Activated CD8-positive, alpha-beta memory T cell treated with anti-CD3 and anti-CD28 coated beads, Interleukin-2, amount 10 ng/mL, durations not matched to agents 7 days and 5 days (primary cell): ENCODE data around the gene HSPA12B. TPM values are rescaled to one million over a fixed set of nuclear protein-coding genes. Genes with fewer than 3 reads are reported as not detected.

ENCODE experiments used
- ATAC-seq: fragments of 150-1000 bp; cut with Tn5 transposase; one replicate; pipeline ENCODE4 v1.10.0; 2021; ENCODE audit warnings: moderate library complexity
- CTCF ChIA-PET: fragments of 350-600 bp; sonication (Branson Sonifier 250); formaldehyde crosslinking; loops from one replicate; lab custom pipeline; 2021; ENCODE audit warnings: antibody characterized with exemption; lab: Charles Lee
- DNase-seq: peaks from one replicate; pipeline ENCODE4 v3.0.0-alpha.2; 2020
- H3K27ac Mint-ChIP-seq: one replicate; pipeline ENCODE4 v1.8.0; 2021; ENCODE audit warnings: mild to moderate bottlenecking, mixed read lengths
- H3K27me3 Mint-ChIP-seq: one replicate; pipeline ENCODE4 v1.8.0; 2021; ENCODE audit warnings: mixed read lengths
- H3K36me3 Mint-ChIP-seq: one replicate; pipeline ENCODE4 v1.8.0; 2021; ENCODE audit warnings: mild to moderate bottlenecking, mixed read lengths
- H3K4me1 Mint-ChIP-seq: one replicate; pipeline ENCODE4 v1.8.0; 2021; ENCODE audit warnings: mixed read lengths
- H3K4me3 Mint-ChIP-seq: one replicate; pipeline ENCODE4 v1.8.0; 2021; ENCODE audit warnings: mild to moderate bottlenecking, moderate library complexity, mixed read lengths
- H3K9me3 Mint-ChIP-seq: one replicate; pipeline ENCODE4 v1.8.0; 2022; ENCODE audit warnings: low read depth, mixed read lengths
- total RNA-seq, 2 experiments: library from RNA; stranded (reverse); gene quantifications; one replicate each; pipeline ENCODE4 v1.2.3, GENCODE V29; 2021

Gene HSPA12B
- total RNA-seq, 2 experiments from 2014 or later: not detected

- Mint-ChIP-seq H3K4me3 (no peak overlapping the region), H3K27ac (no peak overlapping the region), H3K4me1 (no peaks in the 10 kb centered on the region), H3K36me3 (no peaks in the 10 kb centered on the region), H3K9me3 (no peaks in the 10 kb centered on the region), H3K27me3 (peaks cover 10% of the 10 kb centered on the region)
- peak; percentile 13 for ATAC-seq
- no peak for DNase-seq
- CTCF ChIA-PET: interaction anchor here (1.2 to 1.4 kb wide), 3 partner anchors 10 to 29 kb away, joined by 3 to 5 read pairs (median 5); no protein-coding TSS in a partner anchor
Measured at GRCh38 chr20:3739054-3739925, 6.8 kb downstream of the HSPA12B start.

- peaks cover 14% of the 10 kb centered on the region for H3K27me3 Mint-ChIP-seq
- no peak overlapping the region for H3K27ac Mint-ChIP-seq
- no peaks in the 10 kb centered on the region for H3K9me3 Mint-ChIP-seq
- ATAC-seq (no peak), DNase-seq (no peak)
- CTCF ChIA-PET: interaction anchor here (1.2 to 1.4 kb wide), 3 partner anchors 10 to 30 kb away, joined by 3 to 5 read pairs (median 5); no protein-coding TSS in a partner anchor
- peaks cover 4% of the 10 kb centered on the region for H3K4me1 Mint-ChIP-seq
- H3K36me3 Mint-ChIP-seq: no peaks in the 10 kb centered on the region
- no peak overlapping the region for H3K4me3 Mint-ChIP-seq
Measured at GRCh38 chr20:3739926-3740451, 7.5 kb downstream of the HSPA12B start.

- no peak overlapping the region for H3K4me3 Mint-ChIP-seq
- CTCF ChIA-PET: interaction anchor here (0.8 to 2.0 kb wide), 7 partner anchors 9 to 31 kb away, joined by 3 to 8 read pairs (median 5); no protein-coding TSS in a partner anchor
- H3K36me3 Mint-ChIP-seq: no peaks in the 10 kb centered on the region
- ATAC-seq (no peak), DNase-seq (no peak)
- no peak overlapping the region for H3K27ac Mint-ChIP-seq
- H3K27me3 Mint-ChIP-seq: peaks cover 9% of the 10 kb centered on the region
- H3K9me3 Mint-ChIP-seq: no peaks in the 10 kb centered on the region
- peaks cover 10% of the 10 kb centered on the region for H3K4me1 Mint-ChIP-seq
Measured at GRCh38 chr20:3740615-3741301, 8.3 kb downstream of the HSPA12B start.

- Mint-ChIP-seq H3K36me3 (no peaks in the 10 kb centered on the region), H3K9me3 (no peaks in the 10 kb centered on the region), H3K27me3 (peaks cover 9% of the 10 kb centered on the region), H3K4me3 (no peak overlapping the region), H3K4me1 (peaks cover 10% of the 10 kb centered on the region), H3K27ac (no peak overlapping the region)
- CTCF ChIA-PET: interaction anchor here (0.8 to 2.0 kb wide), 5 partner anchors 8 to 31 kb away, joined by 3 to 8 read pairs (median 5); no protein-coding TSS in a partner anchor
- DNase-seq: no peak
- ATAC-seq: no peak
Measured at GRCh38 chr20:3741836-3742458, 9.5 kb downstream of the HSPA12B start.

- Mint-ChIP-seq H3K27me3 (peaks cover 11% of the 10 kb centered on the region), H3K4me1 (peaks cover 10% of the 10 kb centered on the region), H3K27ac (no peak overlapping the region), H3K4me3 (no peak overlapping the region), H3K9me3 (no peaks in the 10 kb centered on the region), H3K36me3 (no peaks in the 10 kb centered on the region)
- CTCF ChIA-PET: interaction anchor here (1.8 kb wide), 1 partner anchor 10 kb away, joined by 6 read pairs; no protein-coding TSS in a partner anchor
- DNase-seq: no peak
- ATAC-seq: no peak
Measured at GRCh38 chr20:3743251-3743650, 10.8 kb downstream of the HSPA12B start.

- H3K4me1 Mint-ChIP-seq: peaks cover 10% of the 10 kb centered on the region
- H3K27ac Mint-ChIP-seq: no peak overlapping the region
- no peak overlapping the region for H3K4me3 Mint-ChIP-seq
- ATAC-seq: no peak
- peaks cover 11% of the 10 kb centered on the region for H3K27me3 Mint-ChIP-seq
- CTCF ChIA-PET: interaction anchor here (0.7 to 1.9 kb wide), 3 partner anchors 9 to 33 kb away, joined by 3 to 6 read pairs (median 5); no protein-coding TSS in a partner anchor
- H3K9me3 Mint-ChIP-seq: no peaks in the 10 kb centered on the region
- DNase-seq: no peak
- H3K36me3 Mint-ChIP-seq: no peaks in the 10 kb centered on the region
Measured at GRCh38 chr20:3744037-3744436, 11.6 kb downstream of the HSPA12B start.

- ATAC-seq (peak; percentile 72), DNase-seq (peak; percentile 80)
- peak overlapping the region; percentile 34 for H3K4me3 Mint-ChIP-seq
- no peaks in the 10 kb centered on the region for H3K9me3 Mint-ChIP-seq
- H3K27ac Mint-ChIP-seq: no peak overlapping the region
- H3K4me1 Mint-ChIP-seq: peaks cover 10% of the 10 kb centered on the region
- peaks cover 11% of the 10 kb centered on the region for H3K27me3 Mint-ChIP-seq
- H3K36me3 Mint-ChIP-seq: no peaks in the 10 kb centered on the region
- CTCF ChIA-PET: interaction anchor here (0.5 to 1.9 kb wide), 6 partner anchors 8 to 428 kb away, joined by 3 to 6 read pairs (median 4); no protein-coding TSS in a partner anchor
Measured at GRCh38 chr20:3744806-3745685, 12.6 kb downstream of the HSPA12B start.

- no peaks in the 10 kb centered on the region for H3K9me3 Mint-ChIP-seq
- H3K27ac Mint-ChIP-seq: no peak overlapping the region
- DNase-seq (no peak), ATAC-seq (no peak)
- peaks cover 10% of the 10 kb centered on the region for H3K4me1 Mint-ChIP-seq
- CTCF ChIA-PET: interaction anchor here (0.5 to 1.9 kb wide), 6 partner anchors 8 to 1342 kb away, joined by 3 to 6 read pairs (median 4); no protein-coding TSS in a partner anchor
- H3K36me3 Mint-ChIP-seq: no peaks in the 10 kb centered on the region
- peaks cover 12% of the 10 kb centered on the region for H3K27me3 Mint-ChIP-seq
- H3K4me3 Mint-ChIP-seq: no peak overlapping the region
Measured at GRCh38 chr20:3745686-3746173, 13.2 kb downstream of the HSPA12B start.

GRCh38 chr20:3747471-3747870, 15.0 kb downstream of the HSPA12B start:
- H3K36me3 Mint-ChIP-seq: no peaks in the 10 kb centered on the region
- H3K27ac Mint-ChIP-seq: no peak overlapping the region
- H3K4me1 Mint-ChIP-seq: peaks cover 17% of the 10 kb centered on the region
- H3K9me3 Mint-ChIP-seq: no peaks in the 10 kb centered on the region
- peaks cover 16% of the 10 kb centered on the region for H3K27me3 Mint-ChIP-seq
- H3K4me3 Mint-ChIP-seq: no peak overlapping the region
- DNase-seq (no peak), ATAC-seq (no peak)
- CTCF ChIA-PET: interaction anchor here (1.2 to 9.0 kb wide), 4 partner anchors 20 to 82 kb away, joined by 3 to 80 read pairs (median 10); partner anchors contain the start of gene ADISSP

GRCh38 chr20:3748073-3748472, 15.6 kb downstream of the HSPA12B start:
- H3K27ac Mint-ChIP-seq: no peak overlapping the region
- no peaks in the 10 kb centered on the region for H3K9me3 Mint-ChIP-seq
- ATAC-seq (no peak), DNase-seq (no peak)
- no peaks in the 10 kb centered on the region for H3K36me3 Mint-ChIP-seq
- H3K4me3 Mint-ChIP-seq: no peak overlapping the region
- H3K4me1 Mint-ChIP-seq: peaks cover 17% of the 10 kb centered on the region
- CTCF ChIA-PET: interaction anchor here (1.2 to 9.0 kb wide), 5 partner anchors 11 to 82 kb away, joined by 3 to 80 read pairs (median 7); partner anchors contain the start of gene ADISSP
- peaks cover 16% of the 10 kb centered on the region for H3K27me3 Mint-ChIP-seq

- Mint-ChIP-seq H3K36me3 (no peaks in the 10 kb centered on the region), H3K27me3 (peaks cover 14% of the 10 kb centered on the region), H3K9me3 (no peaks in the 10 kb centered on the region), H3K4me3 (no peak overlapping the region), H3K4me1 (peaks cover 17% of the 10 kb centered on the region), H3K27ac (no peak overlapping the region)
- ATAC-seq (no peak), DNase-seq (no peak)
- CTCF ChIA-PET: interaction anchor here (0.7 to 9.0 kb wide), 11 partner anchors 8 to 336 kb away, joined by 3 to 80 read pairs (median 3); partner anchors contain the start of gene ADISSP
Measured at GRCh38 chr20:3749087-3749688, 16.7 kb downstream of the HSPA12B start.
